AG08395 (cell line): ENCODE measurements around the gene SKIC3.
A peak's percentile ranks its signal among the peaks of the same experiment; 100 is the strongest.

ENCODE experiments used
- DNase-seq: peaks from one replicate; pipeline ENCODE4 v3.0.0; 2012; ENCODE audit warnings: mixed read lengths, low spot score

The SKIC3 gene

DNA sequence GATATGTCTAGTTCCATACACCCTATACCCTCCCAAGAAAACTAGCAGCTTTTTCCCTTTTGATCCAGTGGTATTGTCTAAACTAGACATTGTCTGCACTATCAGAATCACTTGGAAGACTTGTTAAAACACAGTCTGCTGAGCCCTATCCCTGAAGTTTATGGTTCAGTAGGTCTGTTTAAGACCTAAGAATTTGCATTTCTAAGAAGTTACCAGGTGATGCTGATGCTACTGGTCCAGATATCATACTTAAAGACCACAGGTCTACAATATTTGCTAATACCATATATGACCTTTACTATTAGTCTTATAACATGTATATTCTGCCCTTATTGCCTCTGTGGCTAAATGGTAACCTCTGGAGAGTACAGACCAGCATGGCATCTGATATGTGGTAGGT is 23.3 kb downstream of the SKIC3 start:
- DNase-seq = no peak

DNA sequence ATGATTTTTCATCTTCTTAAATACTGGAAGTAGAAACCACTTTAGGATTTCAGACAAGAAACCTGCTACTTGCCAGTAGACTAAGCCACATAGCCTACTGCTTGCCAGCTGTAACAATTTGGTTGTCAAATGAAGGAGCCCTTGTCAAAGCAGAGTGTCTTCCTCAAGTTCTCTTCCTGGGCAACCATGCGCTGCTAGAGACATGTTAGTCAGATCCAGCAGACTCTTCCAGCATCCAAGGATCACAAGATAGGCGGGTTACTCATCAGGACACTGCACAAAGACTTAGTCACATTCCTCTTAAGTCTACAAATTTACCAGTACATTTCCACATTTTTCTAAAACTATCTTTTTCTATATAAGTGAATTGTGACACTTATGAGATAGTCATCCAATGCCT is 24.4 kb downstream of the SKIC3 start:
- peak; percentile 73 for DNase-seq

DNA sequence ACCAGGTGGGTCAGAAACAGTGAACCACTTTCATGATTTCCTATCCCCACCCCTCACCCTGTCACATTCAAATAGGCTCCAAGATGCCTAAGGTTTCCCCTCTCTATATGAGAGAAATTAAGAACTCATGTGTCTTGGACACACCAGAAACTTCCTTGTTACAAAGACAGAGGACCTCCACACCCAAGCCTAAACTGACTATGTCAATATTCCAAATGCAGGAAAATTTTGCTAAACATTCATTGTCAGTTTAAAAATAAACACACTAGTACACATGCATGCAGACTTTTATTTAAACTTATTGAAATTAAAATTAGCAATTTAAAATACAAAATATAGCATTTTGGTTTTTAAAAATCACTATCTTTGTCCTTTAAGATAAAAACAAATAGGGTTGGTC is 26.2 kb downstream of the SKIC3 start:
- DNase-seq = no peak

DNA sequence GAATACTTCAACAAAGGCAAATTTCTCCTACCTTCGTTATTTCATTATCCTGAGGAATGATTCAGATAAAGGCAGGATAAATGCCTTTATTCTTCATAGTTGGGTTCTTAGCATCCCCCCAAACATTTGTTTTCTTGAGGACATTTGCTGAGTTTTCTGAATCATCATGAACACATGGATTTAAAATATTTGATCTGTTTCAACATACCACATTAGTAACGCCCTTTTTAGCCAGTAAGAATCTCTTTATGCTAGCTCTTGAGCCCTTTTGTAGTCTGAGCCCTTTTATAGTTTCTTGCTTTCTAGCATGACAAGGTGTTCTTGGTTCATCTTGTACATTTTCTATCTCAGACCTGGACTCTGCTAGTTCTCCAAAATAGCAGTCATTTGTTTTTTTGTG is 27.9 kb downstream of the SKIC3 start:
- DNase-seq = no peak

DNA sequence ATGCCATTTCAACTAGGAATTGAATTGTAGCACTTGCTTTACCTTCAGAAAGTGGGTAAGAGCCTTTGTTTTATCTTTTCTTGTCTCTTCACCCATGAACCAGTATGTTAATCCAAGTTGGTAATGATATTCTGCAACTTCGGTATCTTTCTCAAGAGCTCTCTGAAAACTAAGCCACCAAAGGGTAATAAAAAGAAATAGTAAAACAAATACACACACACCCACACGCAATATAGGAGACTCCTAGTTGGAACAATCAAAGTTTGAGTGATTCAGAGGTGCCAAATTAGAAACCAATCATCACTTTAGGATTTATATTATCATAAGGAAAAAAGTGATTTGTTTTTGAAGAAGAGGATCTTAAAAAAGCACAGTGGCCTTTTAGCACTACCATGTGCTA is 30.4 kb downstream of the SKIC3 start:
- no peak for DNase-seq

DNA sequence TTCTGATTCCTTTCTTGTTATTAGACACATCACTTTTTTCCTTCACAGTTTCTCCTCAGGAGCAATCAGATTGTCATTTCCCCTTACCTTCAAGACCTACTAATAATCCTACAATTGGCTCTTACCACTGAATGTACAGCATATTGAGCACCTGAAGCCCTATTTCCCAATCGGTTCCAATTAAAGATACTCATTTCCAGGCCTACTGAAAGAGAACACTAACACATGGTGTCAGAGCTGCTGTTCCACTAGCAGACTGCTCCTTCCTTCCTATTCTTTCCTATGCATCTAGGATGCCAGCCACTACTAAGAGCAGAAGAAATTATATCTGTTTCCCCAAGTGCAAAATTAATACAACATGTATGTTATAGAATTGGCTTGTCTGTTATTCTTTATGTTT is 34.6 kb downstream of the SKIC3 start:
- DNase-seq = no peak

DNA sequence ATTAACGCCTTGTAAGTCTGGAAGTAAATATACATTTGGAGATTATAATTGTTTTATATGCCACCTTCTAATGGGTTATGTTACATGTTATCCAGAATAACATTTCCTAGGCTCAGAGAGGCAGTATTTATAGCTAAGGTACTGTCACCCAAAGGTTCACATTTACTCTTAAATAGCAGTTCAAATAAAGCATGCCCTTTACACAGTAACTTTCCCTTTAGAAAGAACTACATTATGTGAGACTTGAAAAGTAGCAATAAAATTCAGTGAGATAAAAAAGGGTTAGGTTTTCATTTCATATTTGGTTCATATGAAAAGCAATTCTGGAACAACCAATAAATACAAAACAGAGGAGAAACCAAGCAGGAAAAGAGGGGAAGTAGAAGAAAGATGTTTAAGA is 35.1 kb downstream of the SKIC3 start:
- no peak for DNase-seq

DNA sequence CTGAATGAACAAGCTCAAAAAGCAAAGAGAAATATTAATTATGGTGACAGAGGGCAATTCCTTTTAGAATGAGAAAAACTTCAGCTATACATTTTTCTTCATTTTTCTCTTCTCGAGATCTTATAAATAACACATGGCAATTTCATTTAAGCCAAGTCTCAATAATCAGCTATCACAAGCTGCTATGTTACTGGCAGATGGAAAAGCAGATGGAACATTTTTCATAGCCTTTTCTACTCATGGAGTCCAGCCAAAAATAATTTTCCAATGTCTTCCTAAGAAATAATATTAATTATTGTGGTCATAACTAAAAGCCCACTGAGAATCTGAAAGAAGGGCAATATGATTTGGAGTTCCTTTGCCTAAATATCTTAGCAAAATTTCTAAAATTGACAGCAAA is 35.6 kb downstream of the SKIC3 start:
- no peak for DNase-seq

DNA sequence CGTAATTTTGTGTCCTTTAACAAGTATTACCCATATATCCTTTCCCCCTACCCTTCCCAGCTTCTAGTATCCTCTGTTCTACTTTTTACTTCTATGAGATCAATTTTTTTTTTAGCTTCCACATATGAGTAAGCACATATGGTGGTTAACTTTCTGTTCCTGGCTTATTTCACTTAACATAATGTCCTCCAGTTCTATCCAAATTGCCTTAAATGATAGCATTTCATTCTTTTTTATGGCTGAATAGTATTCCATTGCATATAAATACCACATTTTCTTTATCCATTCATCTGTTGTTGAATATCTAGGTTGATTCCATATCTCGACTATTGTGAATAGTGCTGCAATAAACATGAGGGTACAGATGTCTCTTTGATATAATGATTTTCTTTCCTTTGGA is 36.4 kb downstream of the SKIC3 start:
- no peak for DNase-seq

DNA sequence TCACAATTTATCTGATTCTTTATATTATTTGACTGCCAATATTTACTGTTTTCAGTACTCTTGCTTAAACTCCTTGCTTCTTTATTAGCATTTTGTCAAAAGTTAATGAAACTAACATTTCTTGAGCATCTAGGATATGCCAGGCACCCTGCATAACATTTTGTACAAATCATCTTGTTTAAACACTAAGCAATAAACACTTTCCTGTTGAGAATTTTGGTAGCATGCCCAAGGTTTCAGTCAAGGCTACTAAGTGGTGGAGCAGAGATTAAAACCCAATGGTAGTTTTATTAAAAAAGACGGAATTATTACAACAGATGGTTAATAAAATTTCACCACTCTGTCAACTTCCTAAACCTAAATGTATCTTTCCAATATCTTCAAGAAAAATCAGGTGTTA is 43.2 kb downstream of the SKIC3 start:
- no peak for DNase-seq

DNA sequence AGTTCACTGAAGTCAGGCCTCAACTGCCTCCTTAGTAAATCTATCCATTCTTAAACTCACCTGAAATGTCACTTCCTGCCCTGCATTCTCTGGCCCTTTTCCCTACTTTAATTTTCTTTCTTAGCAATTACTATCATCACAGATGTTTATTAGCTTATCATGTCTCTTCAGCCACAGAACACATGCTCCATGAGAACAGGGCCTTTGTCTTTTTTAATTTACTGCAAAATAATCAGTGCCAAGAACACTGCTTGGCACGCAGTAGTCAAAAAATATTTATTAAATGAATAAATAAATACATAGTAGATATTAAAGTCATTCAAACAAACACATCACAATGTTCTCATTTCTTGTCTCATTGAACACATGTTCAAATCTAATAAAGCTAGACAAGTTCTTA is 46.2 kb downstream of the SKIC3 start:
- no peak for DNase-seq
